ENCODE results near the gene ELFN1.
"Not testable (repeated sequence)": the region's sequence is repeated elsewhere in the genome, so short reads cannot be mapped to it uniquely, and the experiment has no call there.

ELFN1 gene

GRCh38 chr7:1752771-1753563, 82.9 kb downstream of the ELFN1 start:
- no peak for DNase-seq (ENCODE audit: low read depth in 2 of 3, low spot score in 2 of 3)

- no peak for DNase-seq (ENCODE audit: low read depth in 2 of 3, low spot score in 2 of 3)
These were observed 83.4 kb downstream of the ELFN1 start for GRCh38 chr7:1753564-1753867.

- no peak for DNase-seq (ENCODE audit: low read depth in 2 of 3, low spot score in 2 of 3)
These were observed 84.3 kb downstream of the ELFN1 start for GRCh38 chr7:1754345-1754908.

GRCh38 chr7:1755783-1756625, 85.9 kb downstream of the ELFN1 start:
- no peak for DNase-seq (ENCODE audit: low read depth in 2 of 3, low spot score in 2 of 3)

GRCh38 chr7:1757601-1758000, 87.5 kb downstream of the ELFN1 start:
- DNase-seq (ENCODE audit: low read depth in 2 of 3, low spot score in 2 of 3) = no peak

- no peak for DNase-seq (ENCODE audit: low read depth in 2 of 3, low spot score in 2 of 3)
These were observed 88.2 kb downstream of the ELFN1 start for GRCh38 chr7:1758028-1758858.

- no peak for DNase-seq (ENCODE audit: low read depth in 2 of 3, low spot score in 2 of 3)
These were observed 88.9 kb downstream of the ELFN1 start for GRCh38 chr7:1758859-1759521.

GRCh38 chr7:1761097-1761496, 91.0 kb downstream of the ELFN1 start:
- DNase-seq (ENCODE audit: low read depth in 2 of 3, low spot score in 2 of 3) = no peak

- no peak for DNase-seq (ENCODE audit: low read depth in 2 of 3, low spot score in 2 of 3)
These were observed 91.7 kb downstream of the ELFN1 start for GRCh38 chr7:1761774-1762173.

- no peak for DNase-seq (ENCODE audit: low read depth in 2 of 3, low spot score in 2 of 3)
These were observed 92.3 kb downstream of the ELFN1 start for GRCh38 chr7:1762238-1762945.

GRCh38 chr7:1763033-1763432, 93.0 kb downstream of the ELFN1 start:
- DNase-seq (ENCODE audit: low read depth in 2 of 3, low spot score in 2 of 3) = no peak

- not testable (repeated sequence) for DNase-seq (ENCODE audit: low read depth in 2 of 3, low spot score in 2 of 3)
These were observed 93.8 kb downstream of the ELFN1 start for GRCh38 chr7:1763911-1764310.

- no peak for DNase-seq (ENCODE audit: low read depth in 2 of 3, low spot score in 2 of 3)
These were observed 95.3 kb downstream of the ELFN1 start for GRCh38 chr7:1765336-1765735.

- DNase-seq (ENCODE audit: low read depth in 2 of 3, low spot score in 2 of 3) = no peak
These were observed 97.4 kb downstream of the ELFN1 start for GRCh38 chr7:1767524-1767923.

- DNase-seq (ENCODE audit: low read depth in 2 of 3, low spot score in 2 of 3) = no peak
These were observed 98.8 kb downstream of the ELFN1 start for GRCh38 chr7:1768832-1769231.

GRCh38 chr7:1769286-1770200, 99.5 kb downstream of the ELFN1 start:
- DNase-seq (ENCODE audit: low read depth in 2 of 3, low spot score in 2 of 3) = no peak

GRCh38 chr7:1770331-1770730, 100.3 kb downstream of the ELFN1 start:
- DNase-seq (ENCODE audit: low read depth in 2 of 3, low spot score in 2 of 3) = no peak

GRCh38 chr7:1775389-1775788, 105.3 kb downstream of the ELFN1 start:
- no peak for DNase-seq (ENCODE audit: low read depth in 2 of 3, low spot score in 2 of 3)

- DNase-seq (ENCODE audit: low read depth in 2 of 3, low spot score in 2 of 3) = no peak
These were observed 107.0 kb downstream of the ELFN1 start for GRCh38 chr7:1777122-1777521.
